HG02884 (cell line): ENCODE measurements around the gene AOPEP.

Experiments used
- ATAC-seq: cut with Tn5 transposase; IDR thresholded peaks from one replicate; pipeline ENCODE4 v1.9.1; 2021; ENCODE audit warnings: mild to moderate bottlenecking, moderate library complexity; ENCODE audit not compliant: unreplicated experiment

Gene AOPEP

GRCh38 chr9:94758031-94758430, 31.5 kb downstream of the AOPEP start:
- ATAC-seq, result no peak

GRCh38 chr9:94758880-94759279, 32.4 kb downstream of the AOPEP start:
- no peak for ATAC-seq

GRCh38 chr9:94760010-94760409, 33.5 kb downstream of the AOPEP start:
- no peak for ATAC-seq

GRCh38 chr9:94760660-94761059, 34.2 kb downstream of the AOPEP start:
- no peak for ATAC-seq

- no peak for ATAC-seq
Measured at GRCh38 chr9:94761481-94761880, 35.0 kb downstream of the AOPEP start.

GRCh38 chr9:94767331-94768072, 41.0 kb downstream of the AOPEP start:
- ATAC-seq, result no peak

GRCh38 chr9:94768766-94769165, 42.3 kb downstream of the AOPEP start:
- ATAC-seq, result no peak

GRCh38 chr9:94770334-94770733, 43.8 kb downstream of the AOPEP start:
- ATAC-seq, result no peak

GRCh38 chr9:94771096-94771495, 44.6 kb downstream of the AOPEP start:
- no peak for ATAC-seq

- no peak for ATAC-seq
Measured at GRCh38 chr9:94772144-94772543, 45.6 kb downstream of the AOPEP start.

GRCh38 chr9:94772639-94773303, 46.3 kb downstream of the AOPEP start:
- ATAC-seq, result no peak

- ATAC-seq, result no peak
Measured at GRCh38 chr9:94773655-94774054, 47.2 kb downstream of the AOPEP start.

GRCh38 chr9:94778013-94778412, 51.5 kb downstream of the AOPEP start:
- ATAC-seq, result no peak

GRCh38 chr9:94779031-94779430, 52.5 kb downstream of the AOPEP start:
- ATAC-seq, result no peak

- no peak for ATAC-seq
Measured at GRCh38 chr9:94779693-94780290, 53.3 kb downstream of the AOPEP start.

- ATAC-seq, result no peak
Measured at GRCh38 chr9:94780516-94780950, 54.0 kb downstream of the AOPEP start.

- no peak for ATAC-seq
Measured at GRCh38 chr9:94782355-94783101, 56.0 kb downstream of the AOPEP start.

- ATAC-seq, result no peak
Measured at GRCh38 chr9:94783102-94783682, 56.7 kb downstream of the AOPEP start.

GRCh38 chr9:94783928-94784327, 57.4 kb downstream of the AOPEP start:
- ATAC-seq, result no peak

GRCh38 chr9:94785215-94786169, 59.0 kb downstream of the AOPEP start:
- ATAC-seq, result no peak
